Measurements from ENCODE around the gene LMOD2. TPM values are rescaled to one million over a fixed set of nuclear protein-coding genes. Genes with fewer than 3 reads are reported as not detected.
A peak's percentile ranks its signal among the peaks of the same experiment; 100 is the strongest.

LMOD2 gene
- total RNA-seq, 3 donors from 2014 or later: 0.63 TPM; not detected in 2

- Histone ChIP-seq H3K4me1 (ENCODE audit: low read depth) (no peaks in the 10 kb centered on the region), H3K36me3 (ENCODE audit: low read depth) (no peaks in the 10 kb centered on the region), H3K9me3 (no peaks in the 10 kb centered on the region), H3K4me3 (no peak overlapping the region)
- DNase-seq (no peak), ATAC-seq (no peak)
- intact Hi-C loops (cut with DNase I, micrococcal nuclease): no loop called here
- TF ChIP-seq CTCF (IDR thresholded peaks at IDR 0.05): no peak
Observed at GRCh38 chr7:123650595-123650994, 5.1 kb upstream of the LMOD2 start.

GRCh38 chr7:123652406-123652805, 3.3 kb upstream of the LMOD2 start:
- Histone ChIP-seq H3K4me3 (no peak overlapping the region), H3K4me1 (ENCODE audit: low read depth) (no peaks in the 10 kb centered on the region), H3K36me3 (ENCODE audit: low read depth) (no peaks in the 10 kb centered on the region), H3K9me3 (no peaks in the 10 kb centered on the region)
- intact Hi-C loops (cut with DNase I, micrococcal nuclease): no loop called here
- ATAC-seq (no peak), DNase-seq (no peak)
- TF ChIP-seq CTCF (IDR thresholded peaks at IDR 0.05): no peak

GRCh38 chr7:123653162-123653561, 2.5 kb upstream of the LMOD2 start:
- no peaks in the 10 kb centered on the region for H3K9me3 ChIP-seq
- no peaks in the 10 kb centered on the region for H3K36me3 ChIP-seq (ENCODE audit: low read depth)
- DNase-seq (no peak), ATAC-seq (no peak)
- H3K4me1 ChIP-seq (ENCODE audit: low read depth): no peaks in the 10 kb centered on the region
- no peak overlapping the region for H3K4me3 ChIP-seq
- intact Hi-C loops (cut with DNase I, micrococcal nuclease): no loop called here
- TF ChIP-seq CTCF (IDR thresholded peaks at IDR 0.05): no peak

- ATAC-seq: peak; percentile 51
- Histone ChIP-seq H3K4me3 (no peak overlapping the region), H3K9me3 (no peaks in the 10 kb centered on the region), H3K4me1 (ENCODE audit: low read depth) (no peaks in the 10 kb centered on the region), H3K36me3 (ENCODE audit: low read depth) (no peaks in the 10 kb centered on the region)
- no peak for TF ChIP-seq CTCF (IDR thresholded peaks at IDR 0.05)
- no peak for DNase-seq
- intact Hi-C loops (cut with DNase I, micrococcal nuclease): no loop called here
Observed at GRCh38 chr7:123656544-123657303, 1.1 kb downstream of the LMOD2 start.

GRCh38 chr7:123657304-123657685, 1.6 kb downstream of the LMOD2 start:
- peak; percentile 21 for ATAC-seq
- DNase-seq: no peak
- H3K4me1 ChIP-seq (ENCODE audit: low read depth): no peaks in the 10 kb centered on the region
- no peak overlapping the region for H3K4me3 ChIP-seq
- intact Hi-C loops (cut with DNase I, micrococcal nuclease): no loop called here
- TF ChIP-seq CTCF (IDR thresholded peaks at IDR 0.05): no peak
- H3K36me3 ChIP-seq (ENCODE audit: low read depth): no peaks in the 10 kb centered on the region
- no peaks in the 10 kb centered on the region for H3K9me3 ChIP-seq
